HepG2 (cell line): Measurements from ENCODE around the gene NRSN2. TPM values are rescaled to one million over a fixed set of nuclear protein-coding genes. Genes with fewer than 3 reads are reported as not detected.

Experiments
- BCL6 ChIP-seq: IDR thresholded peaks from 2 replicates; pipeline ENCODE4 v1.6.1; 2016; ENCODE audit warnings: missing genetic modification reagents, missing compliant biosample characterization
- CENPX ChIP-seq: sonication (generic); formaldehyde crosslinking; IDR thresholded peaks from 2 replicates; pipeline ENCODE4 v1.9.0; 2021; ENCODE audit warnings: mild to moderate bottlenecking, missing genetic modification reagents, moderate library complexity
- DMAP1 ChIP-seq: IDR thresholded peaks from 2 replicates; pipeline ENCODE4 v1.6.1; 2016
- DMTF1 ChIP-seq: sonication (generic); formaldehyde crosslinking; IDR thresholded peaks from 2 replicates; pipeline ENCODE4 v1.4.0; 2020; ENCODE audit warnings: mild to moderate bottlenecking, missing genetic modification reagents
- DNMT1 ChIP-seq: sonication (generic); formaldehyde crosslinking; IDR thresholded peaks from 2 replicates; pipeline ENCODE4 v1.5.1; 2020; ENCODE audit warnings: mild to moderate bottlenecking, missing genetic modification reagents
- FLYWCH1 ChIP-seq: sonication (generic); formaldehyde crosslinking; IDR thresholded peaks from 2 replicates; pipeline ENCODE4 v1.8.1; 2023; ENCODE audit warnings: mild to moderate bottlenecking, missing genetic modification reagents
- GRHL1 ChIP-seq: sonication (generic); formaldehyde crosslinking; conservative IDR thresholded peaks from 2 replicates; pipeline ENCODE4 v1.8.0; 2022; ENCODE audit warnings: missing genetic modification reagents
- NFE2L1 ChIP-seq: sonication (generic); formaldehyde crosslinking; IDR thresholded peaks from 2 replicates; pipeline ENCODE4 v1.4.0; 2020; ENCODE audit warnings: missing genetic modification reagents, mild to moderate bottlenecking, borderline replicate concordance
- NR2F6 ChIP-seq, 2 experiments: IDR thresholded peaks; 2 replicates each; pipeline ENCODE4 v1.6.1; 2016; ENCODE audit warnings: antibody characterized with exemption in 1 of 2, mild to moderate bottlenecking in 1 of 2
- RARG ChIP-seq: sonication (generic); formaldehyde crosslinking; IDR thresholded peaks from 2 replicates; pipeline ENCODE4 v1.4.0; 2020; ENCODE audit warnings: low read depth, mild to moderate bottlenecking, missing genetic modification reagents
- TP53 ChIP-seq: sonication (generic); formaldehyde crosslinking; conservative IDR thresholded peaks from 2 replicates; pipeline ENCODE4 v1.4.0; 2020; ENCODE audit warnings: missing genetic modification reagents
- ZFP36 ChIP-seq: fragments of 150-350 bp; IDR thresholded peaks from 2 replicates; pipeline ENCODE4 v1.6.1; 2018; ENCODE audit warnings: borderline replicate concordance, low read length, low read depth; ENCODE audit not compliant: partially characterized antibody
- ZNF12 ChIP-seq: sonication (generic); formaldehyde crosslinking; IDR thresholded peaks from 2 replicates; pipeline ENCODE4 v1.5.0; 2020; ENCODE audit warnings: missing genetic modification reagents
- ZNF124 ChIP-seq: sonication (generic); formaldehyde crosslinking; IDR thresholded peaks from 2 replicates; pipeline ENCODE4 v1.4.0; 2020; ENCODE audit warnings: missing genetic modification reagents
- ZNF260 ChIP-seq: sonication (generic); formaldehyde crosslinking; IDR thresholded peaks from 2 replicates; pipeline ENCODE4 v1.4.0; 2020; ENCODE audit warnings: missing genetic modification reagents, low read depth, mild to moderate bottlenecking, borderline replicate concordance
- ZNF296 ChIP-seq: sonication (generic); formaldehyde crosslinking; conservative IDR thresholded peaks from 2 replicates; pipeline ENCODE4 v1.5.0; 2020; ENCODE audit warnings: mild to moderate bottlenecking, missing genetic modification reagents
- ZNF619 ChIP-seq: sonication (generic); formaldehyde crosslinking; IDR thresholded peaks from 2 replicates; pipeline ENCODE4 v1.4.0; 2020; ENCODE audit warnings: mild to moderate bottlenecking, missing genetic modification reagents
- ZNF749 ChIP-seq: sonication (generic); formaldehyde crosslinking; IDR thresholded peaks from 2 replicates; pipeline ENCODE4 v1.8.0; 2022; ENCODE audit warnings: mild to moderate bottlenecking, missing genetic modification reagents, moderate library complexity, borderline replicate concordance
- ZNF75D ChIP-seq: sonication (generic); formaldehyde crosslinking; IDR thresholded peaks from 2 replicates; pipeline ENCODE4 v1.8.1; 2023; ENCODE audit warnings: missing genetic modification reagents, mild to moderate bottlenecking, borderline replicate concordance
- ZNF83 ChIP-seq: sonication (generic); formaldehyde crosslinking; IDR thresholded peaks from 2 replicates; pipeline ENCODE4 v1.4.0; 2020; ENCODE audit warnings: missing genetic modification reagents, mild to moderate bottlenecking, borderline replicate concordance
- polyA plus RNA-seq, 8 experiments: library from polyadenylated mRNA; depleted of rRNA in 3 of 8; stranded (reverse) in 7 of 8; unstranded in 1 of 8; fragments of >200 nt; fragmentation: Illumina TruSeq in 4 of 8; extraction: Trizol in 4 of 8; gene quantifications; 2 replicates each; pipeline versions ENCODE4 v1.2.1 to v1.2.3, GENCODE V29; 2011 to 2016; ENCODE audit warnings: low read depth in 4 of 8, missing spikeins in 1 of 8, mixed read lengths in 1 of 8; ENCODE audit not compliant: insufficient read depth in 1 of 8
- total RNA-seq, 5 experiments: library from RNA; depleted of rRNA; stranded (reverse); fragments of >200 nt; fragmentation: Illumina TruSeq; extraction: Trizol; gene quantifications; 2 replicates each; pipeline ENCODE4 v1.2.3, GENCODE V29; 2016; ENCODE audit warnings: low read depth in 1 of 5
- TF ChIP-seq, protein P1 (sequence below): sonication (generic); formaldehyde crosslinking; IDR thresholded peaks from 2 replicates; pipeline ENCODE4 v1.5.1; 2020; ENCODE audit warnings: mild to moderate bottlenecking, missing genetic modification reagents, borderline replicate concordance
- TF ChIP-seq, protein P2 (sequence below): sonication (generic); formaldehyde crosslinking; IDR thresholded peaks from 2 replicates; pipeline ENCODE4 v1.5.0; 2020; ENCODE audit warnings: missing genetic modification reagents
- TF ChIP-seq, protein P3 (sequence below): sonication (generic); formaldehyde crosslinking; IDR thresholded peaks from 2 replicates; pipeline ENCODE4 v1.4.0; 2020; ENCODE audit warnings: missing genetic modification reagents

Gene NRSN2
- total and polyA plus RNA-seq, 2 of the 13 experiments (the other 11 are each of a cell fraction or from before 2014, with no cell fraction given): 32.3 to 49.4 TPM

DNA sequence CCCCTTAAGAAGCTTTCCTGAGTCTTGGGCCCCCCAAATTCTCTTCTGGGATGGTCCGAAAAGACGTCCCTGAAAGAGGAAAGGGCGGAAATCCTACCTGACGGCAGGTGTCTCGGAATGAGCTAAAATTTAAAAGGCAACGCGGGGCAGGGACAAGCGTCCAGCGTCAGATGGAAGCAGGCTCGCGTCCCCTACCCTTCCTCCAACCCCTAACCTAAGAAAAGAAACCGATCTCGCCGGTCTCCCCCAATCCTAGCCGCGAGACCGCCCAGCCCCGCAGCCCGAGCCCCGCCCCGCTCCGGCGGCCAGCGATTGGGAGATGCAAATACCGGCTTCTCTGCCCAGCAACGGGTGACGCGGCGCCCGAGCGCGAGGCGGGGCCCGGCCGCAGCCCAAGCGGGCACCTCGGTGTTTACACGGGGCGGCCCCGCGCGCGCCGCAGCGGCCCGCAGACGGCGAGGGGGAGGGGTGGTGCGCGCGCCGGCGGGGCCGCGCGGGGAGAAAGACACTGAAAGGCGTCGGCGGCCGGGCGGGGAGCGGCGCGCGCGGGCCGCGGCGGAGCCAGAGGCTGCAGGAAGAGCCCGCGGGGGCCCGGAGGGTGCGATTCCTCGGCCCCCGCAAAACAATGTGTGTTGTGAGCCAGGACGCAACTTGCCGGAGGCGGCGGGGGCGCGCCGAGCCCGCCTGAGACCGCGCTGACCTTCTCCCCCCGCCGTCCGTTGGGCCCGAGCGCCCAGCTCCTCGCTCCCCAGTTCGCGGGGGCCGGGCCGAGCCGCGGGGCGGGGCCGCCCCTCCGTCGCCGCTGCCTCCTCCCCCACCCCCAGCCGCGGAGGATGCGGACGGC, 21.6 kb upstream of the NRSN2 start, which contains the start of gene SOX12 (continued):
- no peak for TF ChIP-seq TP53 (CRISPR knock-in tag)
- peak; percentile 50; the same call in 1 of the 2 replicates for TF ChIP-seq BCL6 (CRISPR knock-in tag)
- TF ChIP-seq RARG (CRISPR knock-in tag): no peak
- TF ChIP-seq GRHL1 (CRISPR knock-in tag): no peak
- TF ChIP-seq DMTF1: no peak
- TF ChIP-seq FLYWCH1 (CRISPR knock-in tag): no peak
- no peak for TF ChIP-seq ZNF260 (CRISPR knock-in tag)
- TF ChIP-seq DNMT1 (CRISPR knock-in tag): 0 out of 2 replicates have a peak, but pooled peaks have one; percentile 21
- TF ChIP-seq, protein P1, sequence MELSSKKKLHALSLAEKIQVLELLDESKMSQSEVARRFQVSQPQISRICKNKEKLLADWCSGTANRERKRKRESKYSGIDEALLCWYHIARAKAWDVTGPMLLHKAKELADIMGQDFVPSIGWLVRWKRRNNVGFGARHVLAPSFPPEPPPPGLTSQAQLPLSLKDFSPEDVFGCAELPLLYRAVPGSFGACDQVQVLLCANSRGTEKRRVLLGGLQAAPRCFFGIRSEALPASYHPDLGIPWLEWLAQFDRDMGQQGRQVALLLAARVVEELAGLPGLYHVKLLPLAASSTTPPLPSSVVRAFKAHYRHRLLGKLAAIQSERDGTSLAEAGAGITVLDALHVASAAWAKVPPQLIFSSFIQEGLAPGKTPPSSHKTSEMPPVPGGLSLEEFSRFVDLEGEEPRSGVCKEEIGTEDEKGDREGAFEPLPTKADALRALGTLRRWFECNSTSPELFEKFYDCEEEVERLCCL (CRISPR knock-in tag): no peak
- TF ChIP-seq NFE2L1 (CRISPR knock-in tag): 0 out of 2 replicates have a peak, but pooled peaks have one; percentile 1
- TF ChIP-seq DMAP1 (CRISPR knock-in tag): peak; percentile 35; the same call in 1 of the 2 replicates
- TF ChIP-seq ZNF296 (CRISPR knock-in tag): no peak
- TF ChIP-seq ZNF619 (CRISPR knock-in tag): no peak
- no peak for TF ChIP-seq CENPX (CRISPR knock-in tag)
- no peak for TF ChIP-seq ZNF75D
- TF ChIP-seq, protein P2, sequence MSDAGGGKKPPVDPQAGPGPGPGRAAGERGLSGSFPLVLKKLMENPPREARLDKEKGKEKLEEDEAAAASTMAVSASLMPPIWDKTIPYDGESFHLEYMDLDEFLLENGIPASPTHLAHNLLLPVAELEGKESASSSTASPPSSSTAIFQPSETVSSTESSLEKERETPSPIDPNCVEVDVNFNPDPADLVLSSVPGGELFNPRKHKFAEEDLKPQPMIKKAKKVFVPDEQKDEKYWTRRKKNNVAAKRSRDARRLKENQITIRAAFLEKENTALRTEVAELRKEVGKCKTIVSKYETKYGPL (CRISPR knock-in tag): no peak; the same call in 1 of the 2 replicates
- no peak for TF ChIP-seq ZFP36
- 0 out of 2 replicates have a peak, but pooled peaks have one; percentile 23 for TF ChIP-seq ZNF124 (CRISPR knock-in tag)
- TF ChIP-seq ZNF83: no peak
- TF ChIP-seq, protein P3, sequence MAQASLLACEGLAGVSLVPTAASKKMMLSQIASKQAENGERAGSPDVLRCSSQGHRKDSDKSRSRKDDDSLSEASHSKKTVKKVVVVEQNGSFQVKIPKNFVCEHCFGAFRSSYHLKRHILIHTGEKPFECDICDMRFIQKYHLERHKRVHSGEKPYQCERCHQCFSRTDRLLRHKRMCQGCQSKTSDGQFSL (CRISPR knock-in tag): no peak; the same call in 1 of the 2 replicates
- TF ChIP-seq NR2F6 (IDR thresholded peaks at IDR 0.05): no peak
- peak; percentile 39; the same call in 1 of the 2 replicates for TF ChIP-seq NR2F6 (CRISPR knock-in tag; IDR thresholded peaks at IDR 0.05)
- TF ChIP-seq ZNF12 (CRISPR knock-in tag): no peak
- TF ChIP-seq ZNF749 (CRISPR knock-in tag): peak; percentile 82; the same call in 1 of the 2 replicates
